ENCODE data around the gene KCNAB1. TPM values are rescaled to one million over a fixed set of nuclear protein-coding genes. Genes with fewer than 3 reads are reported as not detected.

The KCNAB1 gene
- total RNA-seq, 4 donors from 2014 or later, result 1.6 to 2.9 (median 2.3) TPM

DNA sequence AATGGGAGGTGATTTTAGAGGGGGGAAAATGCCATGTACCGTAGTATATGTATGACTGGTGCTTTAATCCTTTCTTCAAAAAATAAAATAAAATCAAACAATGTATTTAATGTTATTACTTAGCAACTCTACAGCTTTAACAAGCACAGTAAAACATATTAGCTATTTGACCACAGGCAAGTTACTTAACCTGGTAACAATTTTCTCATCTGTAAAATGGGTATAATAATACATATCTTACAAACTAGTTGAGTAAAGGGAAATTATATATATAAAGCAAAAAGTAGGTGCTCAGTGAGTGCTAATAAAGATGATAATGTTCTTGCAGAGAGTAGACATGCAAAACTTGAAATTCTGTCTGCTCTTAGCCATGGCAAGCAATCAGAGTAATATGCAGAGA, 406.7 kb downstream of the KCNAB1 start:
- intact Hi-C loops (cut with DNase I; ENCODE audit: low total_unique reads), result no loop called here
- H3K4me3 ChIP-seq (ENCODE audit: low read depth, poor library complexity, severe bottlenecking), result no peak overlapping the region
- DNase-seq (ENCODE audit: low spot score in 2 of 2), result no peak
- TF ChIP-seq POLR2A (IDR thresholded peaks at IDR 0.05), result no peak
- TF ChIP-seq CTCF (IDR thresholded peaks at IDR 0.05), result no peak
- WGBS, 2 donors, result 36 to 100% methylated on average over 1 of the region's 1 CpG

DNA sequence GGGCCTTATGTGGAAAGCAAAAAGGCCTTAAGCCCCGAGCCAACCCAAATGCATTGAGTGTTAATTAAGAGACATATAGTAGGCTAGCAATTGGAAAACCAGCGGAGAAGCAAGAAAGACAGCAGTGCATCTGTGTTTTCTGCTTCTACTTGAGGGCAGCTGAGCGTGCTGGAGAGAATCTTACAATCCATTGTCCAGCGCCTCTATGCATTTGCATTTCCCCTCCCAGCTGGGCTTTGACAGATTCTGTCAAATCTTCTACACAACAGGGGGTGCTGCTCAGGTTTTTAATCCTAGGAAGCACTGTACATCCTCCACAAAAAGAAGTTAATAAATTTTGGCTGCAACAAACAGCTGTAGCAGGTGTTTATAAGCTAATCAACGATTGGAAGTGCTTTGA, 410.6 kb downstream of the KCNAB1 start:
- intact Hi-C loops (cut with DNase I; ENCODE audit: low total_unique reads), result no loop called here
- WGBS, 2 donors, result 87 to 95% methylated on average over 5 of the region's 5 CpGs
- DNase-seq (ENCODE audit: low spot score in 2 of 2), result no peak
- H3K4me3 ChIP-seq (ENCODE audit: low read depth, poor library complexity, severe bottlenecking), result no peak overlapping the region
- TF ChIP-seq CTCF (IDR thresholded peaks at IDR 0.05), result no peak
- no peak for TF ChIP-seq POLR2A (IDR thresholded peaks at IDR 0.05)

DNA sequence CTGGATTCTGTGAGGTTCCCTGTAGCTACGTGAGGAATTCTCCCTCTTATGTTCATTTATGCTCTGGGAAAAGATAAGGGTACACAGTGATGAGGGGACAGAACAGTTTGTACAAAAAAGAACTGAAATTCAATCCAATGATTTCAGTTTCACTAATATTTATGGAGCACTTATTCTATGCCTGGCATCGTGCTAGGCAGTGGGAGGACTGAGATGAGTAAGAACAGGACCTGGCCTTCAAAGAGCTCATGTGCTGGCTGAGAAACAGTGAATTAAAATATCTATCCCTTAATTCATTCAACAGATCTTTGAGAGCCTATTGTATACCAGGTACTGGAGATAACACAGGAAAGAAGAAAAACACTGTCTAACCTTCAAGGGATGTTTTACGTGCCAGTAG, 412.4 kb downstream of the KCNAB1 start:
- DNase-seq (ENCODE audit: low spot score in 2 of 2), result no peak
- no peak for TF ChIP-seq POLR2A (IDR thresholded peaks at IDR 0.05)
- TF ChIP-seq CTCF (IDR thresholded peaks at IDR 0.05), result no peak
- WGBS, 2 donors, result 60 to 74% methylated on average over 3 of the region's 3 CpGs
- intact Hi-C loops (cut with DNase I; ENCODE audit: low total_unique reads), result no loop called here
- no peak overlapping the region for H3K4me3 ChIP-seq (ENCODE audit: low read depth, poor library complexity, severe bottlenecking)

GRCh38 chr3:156533205-156533604, 412.8 kb downstream of the KCNAB1 start:
- 79 to 85% methylated on average over 4 of the region's 4 CpGs for WGBS, 2 donors
- no peak for DNase-seq (ENCODE audit: low spot score in 2 of 2)
- intact Hi-C loops (cut with DNase I; ENCODE audit: low total_unique reads), result no loop called here
- H3K4me3 ChIP-seq (ENCODE audit: low read depth, poor library complexity, severe bottlenecking), result no peak overlapping the region
- TF ChIP-seq POLR2A (IDR thresholded peaks at IDR 0.05) (no peak), CTCF (IDR thresholded peaks at IDR 0.05) (no peak)

DNA sequence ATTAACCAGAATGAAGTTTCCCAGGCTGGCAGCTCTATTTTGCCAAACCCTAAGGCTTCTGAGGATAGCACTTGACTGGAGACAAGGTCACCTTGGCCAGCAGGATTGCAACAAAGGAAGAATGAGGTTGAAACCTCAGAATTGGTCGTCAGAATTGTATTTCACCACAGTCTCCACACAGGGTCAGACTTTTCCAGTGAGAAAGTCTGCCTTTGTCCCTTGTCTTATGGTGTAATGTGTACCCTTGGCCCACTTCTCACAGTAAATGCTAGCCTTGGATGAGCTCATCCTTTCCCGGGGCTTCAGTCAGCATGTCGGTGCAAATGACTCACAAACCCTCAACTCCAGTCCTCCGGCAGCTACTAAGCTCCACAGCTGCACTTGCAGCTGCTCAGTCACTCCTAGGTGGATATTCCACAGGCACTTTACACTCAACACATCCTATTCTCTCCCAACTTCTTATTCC, 414.8 kb downstream of the KCNAB1 start:
- no peak overlapping the region for H3K4me3 ChIP-seq (ENCODE audit: low read depth, poor library complexity, severe bottlenecking)
- DNase-seq (ENCODE audit: low spot score in 2 of 2), result peak in 1 of 2 donors; percentile 75
- WGBS, 2 donors, result 20 to 21% methylated on average over 4 of the region's 4 CpGs
- no peak for TF ChIP-seq POLR2A (IDR thresholded peaks at IDR 0.05)
- TF ChIP-seq CTCF (IDR thresholded peaks at IDR 0.05), result peak in 1 of 3 donors; percentile 79
- intact Hi-C loops (cut with DNase I; ENCODE audit: low total_unique reads), result no loop called here

DNA sequence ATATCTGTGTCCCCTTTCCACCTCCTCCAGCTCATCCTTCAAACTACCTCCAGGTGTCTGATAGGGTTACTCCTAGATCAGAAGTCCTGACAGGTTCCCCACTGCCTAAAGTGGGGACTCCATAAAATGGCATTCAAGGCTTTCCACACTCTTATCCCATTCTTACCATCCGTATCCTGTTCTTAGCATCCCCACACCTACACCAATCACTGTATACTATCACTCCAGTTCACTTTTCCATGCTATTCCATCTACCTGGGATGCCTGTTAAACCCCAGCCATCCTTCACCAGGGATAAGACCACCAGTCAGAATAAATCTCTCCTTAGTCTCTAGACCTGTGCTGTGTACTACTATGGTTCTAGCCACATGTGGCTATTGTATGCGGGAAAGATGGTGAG, 415.4 kb downstream of the KCNAB1 start:
- WGBS, 2 donors, result 93 to 97% methylated on average over 2 of the region's 2 CpGs
- no peak overlapping the region for H3K4me3 ChIP-seq (ENCODE audit: low read depth, poor library complexity, severe bottlenecking)
- intact Hi-C loops (cut with DNase I; ENCODE audit: low total_unique reads), result no loop called here
- no peak for DNase-seq (ENCODE audit: low spot score in 2 of 2)
- TF ChIP-seq POLR2A (IDR thresholded peaks at IDR 0.05), result no peak
- no peak for TF ChIP-seq CTCF (IDR thresholded peaks at IDR 0.05)

All from lower leg skin (tissue), 4 donors.